GM12892 (cell line): Measurements from ENCODE around the gene STOML2.

Source experiments
- DNase-seq: peaks from one replicate; pipeline ENCODE4 v3.0.0; 2011; ENCODE audit not compliant: insufficient read length
- FAIRE-seq: peaks from 2 replicates; lab custom pipeline; 2011; peaks lifted over from hg19 to GRCh38; lab: Jason Lieb, UNC
- POLR2A ChIP-seq: IDR thresholded peaks from 2 replicates; pipeline ENCODE4 v1.6.1; 2011; ENCODE audit warnings: low read depth, low read length, control low read depth
- POLR2AphosphoS5 ChIP-seq: IDR thresholded peaks from 2 replicates; pipeline ENCODE4 v1.6.1; 2011; ENCODE audit warnings: low read depth, low read length, control low read depth
- TAF1 ChIP-seq: IDR thresholded peaks from 2 replicates; pipeline ENCODE4 v1.6.1; 2011; ENCODE audit warnings: low read depth, mild to moderate bottlenecking, control low read depth, low read length, borderline replicate concordance

The STOML2 gene

GRCh38 chr9:35070823-35071813 is 31.8 kb downstream of the STOML2 start:
- DNase-seq = no peak
- no peak for FAIRE-seq
- TF ChIP-seq POLR2AphosphoS5 = no peak
- TF ChIP-seq TAF1 = no peak
- TF ChIP-seq POLR2A = no peak

- no peak for TF ChIP-seq POLR2A
- TF ChIP-seq TAF1 = no peak
- no peak for TF ChIP-seq POLR2AphosphoS5
- FAIRE-seq (no peak), DNase-seq (no peak)
Measured at GRCh38 chr9:35069020-35069419, 33.9 kb downstream of the STOML2 start.

GRCh38 chr9:35067056-35067455 is 35.9 kb downstream of the STOML2 start:
- no peak for DNase-seq
- no peak for TF ChIP-seq POLR2A
- no peak for TF ChIP-seq TAF1
- no peak for TF ChIP-seq POLR2AphosphoS5
- FAIRE-seq = no peak

GRCh38 chr9:35060548-35061207 is 42.3 kb downstream of the STOML2 start:
- DNase-seq = no peak
- TF ChIP-seq POLR2AphosphoS5 (no peak), TAF1 (no peak), POLR2A (no peak)
- no peak for FAIRE-seq

GRCh38 chr9:35059438-35059837 is 43.5 kb downstream of the STOML2 start:
- no peak for TF ChIP-seq POLR2A
- TF ChIP-seq POLR2AphosphoS5 = no peak; the same call in none of the 2 replicates
- FAIRE-seq (no peak), DNase-seq (no peak)

- no peak for DNase-seq
- no peak for FAIRE-seq
Measured at GRCh38 chr9:35057271-35057620, 45.7 kb downstream of the STOML2 start.

GRCh38 chr9:35056571-35057270 is 46.2 kb downstream of the STOML2 start:
- 0 out of 2 replicates have a peak, but pooled peaks have one; percentile 5 for TF ChIP-seq POLR2A
- TF ChIP-seq TAF1 = no peak
- FAIRE-seq = no peak
- DNase-seq = no peak

More at GRCh38 chr9:35057271-35057620, 45.7 kb downstream of the STOML2 start:
- TF ChIP-seq POLR2AphosphoS5 (no peak), POLR2A (no peak), TAF1 (no peak)

GRCh38 chr9:35054871-35055644 is 47.9 kb downstream of the STOML2 start:
- FAIRE-seq (no peak), DNase-seq (no peak)
- TF ChIP-seq TAF1 = no peak
- no peak; the same call in 1 of the 2 replicates for TF ChIP-seq POLR2A
- TF ChIP-seq POLR2AphosphoS5 = 0 out of 2 replicates have a peak, but pooled peaks have one; percentile 30

GRCh38 chr9:35054185-35054835 is 48.6 kb downstream of the STOML2 start:
- TF ChIP-seq TAF1 = no peak
- 0 out of 2 replicates have a peak, but pooled peaks have one; percentile 11 for TF ChIP-seq POLR2A
- no peak; the same call in 1 of the 2 replicates for TF ChIP-seq POLR2AphosphoS5
- no peak for DNase-seq
- FAIRE-seq = no peak
